ENCODE data around the gene NAALADL1. TPM values are rescaled to one million over a fixed set of nuclear protein-coding genes. Genes with fewer than 3 reads are reported as not detected.

The NAALADL1 gene
- total and polyA plus RNA-seq, 7 experiments from 2014 or later = 12.2 to 25.3 (median 18.8) TPM

GRCh38 chr11:65014726-65015227 is 43.6 kb downstream of the NAALADL1 start:
- peak in 3 of 9 donors; percentile 16 to 31 (median 27) for DNase-seq
- peak overlapping the region; percentile 86 to 93 (median 91) for H3K4me3 Mint-ChIP-seq
- peaks cover 4 to 9% of the 10 kb centered on the region in 2 donors for H3K4me1 ChIP-seq (ENCODE audit: control insufficient read depth in 2 of 2, insufficient read depth in 2 of 2, low read length in 2 of 2)
- ChIA-PET POLR2A (interaction anchor here (0.6 to 4.0 kb wide), 19 partner anchors 11 to 273 kb away, joined by 3 to 28 read pairs (median 3); partner anchors contain the start of genes FAU, MRPL49, PPP2R5B and SAC3D1), CTCF (interaction anchor here (0.5 to 2.7 kb wide), 17 partner anchors 9 to 204 kb away, joined by 3 to 10 read pairs (median 4); partner anchors contain the start of genes FAU, MRPL49, SNX15 and ZNHIT2)
- H3K9me3 Mint-ChIP-seq = no peaks in the 10 kb centered on the region
- H3K27me3 ChIP-seq (ENCODE audit: control insufficient read depth in 2 of 2, insufficient read depth in 2 of 2, low read length in 2 of 2) = no peaks in the 10 kb centered on the region
- H3K36me3 Mint-ChIP-seq = peaks cover 0 to 14% (median 10%) of the 10 kb centered on the region in 5 donors
- no peaks in the 10 kb centered on the region for H3K27me3 Mint-ChIP-seq
- no peak for ATAC-seq
- H3K27ac ChIP-seq (ENCODE audit: low read depth, low read length) = peak overlapping the region; percentile 84
- peaks cover 0 to 15% (median 0%) of the 10 kb centered on the region in 3 experiments for H3K36me3 ChIP-seq (ENCODE audit: control insufficient read depth in 2 of 3, insufficient read depth in 3 of 3, low read length in 3 of 3)
- H3K4me3 ChIP-seq (ENCODE audit: low read length) = peak overlapping the region; percentile 97
- intact Hi-C loops (cut with micrococcal nuclease) = loop anchor here (1.0 to 5.0 kb wide), 9 partner anchors 13 to 327 kb away; partner anchors contain the start of genes SNX15 (in 2 of the 2), ATG2A (in 1 of the 2), CDCA5 (in 1 of the 2) and PPP2R5B (in 1 of the 2)
- peak overlapping the region; percentile 80 to 97 (median 93) for H3K27ac Mint-ChIP-seq
- H3K9me3 ChIP-seq (ENCODE audit: control insufficient read depth in 2 of 3, low read length in 3 of 3) = no peaks in the 10 kb centered on the region
- H3K4me1 Mint-ChIP-seq = peaks cover 14 to 33% (median 29%) of the 10 kb centered on the region in 7 donors

- Mint-ChIP-seq H3K36me3 (peaks cover 0 to 12% (median 6%) of the 10 kb centered on the region in 5 donors), H3K27ac (peak within 1 kb of the TSS; percentile 89 to 99 (median 96)), H3K27me3 (no peaks in the 10 kb centered on the region), H3K4me1 (peaks cover 14 to 33% (median 29%) of the 10 kb centered on the region in 7 donors), H3K4me3 (peak within 1 kb of the TSS; percentile 90 to 95 (median 92)), H3K9me3 (no peaks in the 10 kb centered on the region)
- no peaks in the 10 kb centered on the region for H3K9me3 ChIP-seq (ENCODE audit: control insufficient read depth in 2 of 3, low read length in 3 of 3)
- H3K36me3 ChIP-seq (ENCODE audit: control insufficient read depth in 2 of 3, insufficient read depth in 3 of 3, low read length in 3 of 3) = peaks cover 0 to 11% (median 0%) of the 10 kb centered on the region in 3 experiments
- intact Hi-C loops (cut with micrococcal nuclease) = loop anchor here (1.0 to 5.0 kb wide), 17 partner anchors 13 to 327 kb away; partner anchors contain the start of genes ATG2A (in 2 of the 2), CDCA5 (in 2 of the 2), PPP2R5B (in 2 of the 2) and SAC3D1 (in 2 of the 2)
- ChIA-PET CTCF (interaction anchor here (0.6 to 2.7 kb wide), 17 partner anchors 10 to 318 kb away, joined by 3 to 10 read pairs (median 3); partner anchors contain the start of genes FAU, MRPL49, SNX15 and ZNHIT2), POLR2A (interaction anchor here (0.6 to 4.0 kb wide), 18 partner anchors 12 to 270 kb away, joined by 3 to 28 read pairs (median 3); partner anchors contain the start of genes CDCA5, FAU, MRPL49 and PPP2R5B)
- ATAC-seq (peak; percentile 88), DNase-seq (peak; percentile 73 to 88 (median 78))
- H3K4me1 ChIP-seq (ENCODE audit: control insufficient read depth in 2 of 2, insufficient read depth in 2 of 2, low read length in 2 of 2) = peaks cover 4 to 9% of the 10 kb centered on the region in 2 donors
- peak within 1 kb of the TSS; percentile 97 for H3K4me3 ChIP-seq (ENCODE audit: low read length)
- H3K27ac ChIP-seq (ENCODE audit: low read depth, low read length) = peak within 1 kb of the TSS; percentile 84
- H3K27me3 ChIP-seq (ENCODE audit: control insufficient read depth in 2 of 2, insufficient read depth in 2 of 2, low read length in 2 of 2) = no peaks in the 10 kb centered on the region
Measured at GRCh38 chr11:65013888-65014725, 44.2 kb downstream of the NAALADL1 start, which contains the start of gene ARL2. TSS of gene ARL2 (plus strand) at chr11:65014160. CDS start at chr11:65014208, 48 bp downstream.

DNA sequence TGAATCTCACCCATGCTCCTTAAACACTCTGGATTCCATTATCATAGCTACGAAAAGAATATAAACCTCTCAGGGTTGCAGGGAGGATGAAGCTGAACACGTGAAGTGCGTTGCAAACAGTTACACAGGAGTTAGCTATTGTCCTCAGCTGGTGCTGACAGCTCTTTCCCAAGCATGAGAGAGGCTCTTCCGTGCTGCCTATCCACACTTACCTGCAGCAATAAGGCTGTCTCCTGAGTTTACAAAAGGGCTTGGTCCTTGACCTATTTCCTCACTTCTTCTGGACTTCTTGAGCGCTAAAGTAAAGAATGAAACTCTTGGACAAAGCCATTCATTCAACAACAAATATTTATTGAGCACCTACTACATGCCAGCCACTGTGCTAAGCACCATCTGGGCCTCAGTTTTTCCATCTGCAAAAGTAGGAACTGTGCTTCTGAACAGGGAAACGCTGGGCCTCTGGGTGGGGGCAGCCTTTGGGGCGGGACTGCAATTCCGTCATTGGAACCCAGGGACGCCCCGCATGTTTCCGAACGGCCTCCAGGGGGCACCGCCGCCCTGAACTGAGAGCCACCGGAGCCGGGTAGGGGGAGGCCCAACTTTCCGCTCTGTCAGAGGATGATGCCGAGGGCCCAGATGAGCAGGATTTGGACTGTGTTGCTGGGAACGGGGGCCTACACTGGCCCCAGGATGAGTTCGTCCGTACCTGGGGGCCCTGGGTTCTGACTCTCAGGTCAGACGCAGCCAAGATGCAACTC is 45.0 kb downstream of the NAALADL1 start:
- Mint-ChIP-seq H3K4me3 (peak overlapping the region; percentile 90 to 95 (median 92)), H3K4me1 (peaks cover 14 to 33% (median 29%) of the 10 kb centered on the region in 7 donors), H3K36me3 (peaks cover 0 to 12% (median 6%) of the 10 kb centered on the region in 5 donors), H3K27me3 (no peaks in the 10 kb centered on the region), H3K9me3 (no peaks in the 10 kb centered on the region), H3K27ac (peak overlapping the region; percentile 89 to 99 (median 95))
- Histone ChIP-seq H3K4me1 (ENCODE audit: control insufficient read depth in 2 of 2, insufficient read depth in 2 of 2, low read length in 2 of 2) (peaks cover 4 to 9% of the 10 kb centered on the region in 2 donors), H3K9me3 (ENCODE audit: control insufficient read depth in 2 of 3, low read length in 3 of 3) (no peaks in the 10 kb centered on the region), H3K36me3 (ENCODE audit: control insufficient read depth in 2 of 3, insufficient read depth in 3 of 3, low read length in 3 of 3) (peaks cover 0 to 3% (median 0%) of the 10 kb centered on the region in 3 experiments), H3K4me3 (ENCODE audit: low read length) (peak overlapping the region; percentile 97), H3K27me3 (ENCODE audit: control insufficient read depth in 2 of 2, insufficient read depth in 2 of 2, low read length in 2 of 2) (no peaks in the 10 kb centered on the region), H3K27ac (ENCODE audit: low read depth, low read length) (peak overlapping the region; percentile 84)
- DNase-seq = peak; percentile 77 to 93 (median 90)
- intact Hi-C loops (cut with micrococcal nuclease) = loop anchor here (1.0 to 5.0 kb wide), 16 partner anchors 28 to 326 kb away; partner anchors contain the start of genes SAC3D1 (in 2 of the 2), VPS51 (in 2 of the 2), ATG2A (in 1 of the 2) and CAPN1 (in 1 of the 2)
- ChIA-PET CTCF (interaction anchor here (0.6 to 2.7 kb wide), 24 partner anchors 13 to 458 kb away, joined by 3 to 10 read pairs (median 4); partner anchors contain the start of genes FAU, MRPL49, SAC3D1 and SNX15), POLR2A (interaction anchor here (0.5 to 4.0 kb wide), 13 partner anchors 10 to 166 kb away, joined by 3 to 28 read pairs (median 5); partner anchors contain the start of genes CDCA5, FAU, MRPL49 and PPP2R5B)
- ATAC-seq = peak; percentile 94

DNA sequence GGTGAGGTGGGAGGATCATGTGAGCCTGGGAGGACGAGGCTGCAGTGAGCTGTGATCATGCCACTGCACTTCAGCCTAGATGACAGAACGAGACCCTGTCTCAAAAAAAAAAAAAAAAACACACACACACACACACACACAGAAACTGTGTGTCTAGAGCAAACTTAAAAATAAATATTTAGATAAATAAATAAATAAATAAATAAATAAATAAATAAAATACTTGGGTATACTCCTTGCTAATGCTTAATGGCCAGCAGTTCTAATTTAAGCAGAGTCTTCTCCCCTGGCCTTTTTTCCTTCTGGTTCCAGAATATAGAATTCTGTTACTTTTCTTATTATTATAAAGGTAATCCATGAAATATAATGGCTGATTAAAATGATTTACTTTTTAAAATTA is 49.5 kb downstream of the NAALADL1 start:
- CTCF ChIA-PET = no interaction called here

DNA sequence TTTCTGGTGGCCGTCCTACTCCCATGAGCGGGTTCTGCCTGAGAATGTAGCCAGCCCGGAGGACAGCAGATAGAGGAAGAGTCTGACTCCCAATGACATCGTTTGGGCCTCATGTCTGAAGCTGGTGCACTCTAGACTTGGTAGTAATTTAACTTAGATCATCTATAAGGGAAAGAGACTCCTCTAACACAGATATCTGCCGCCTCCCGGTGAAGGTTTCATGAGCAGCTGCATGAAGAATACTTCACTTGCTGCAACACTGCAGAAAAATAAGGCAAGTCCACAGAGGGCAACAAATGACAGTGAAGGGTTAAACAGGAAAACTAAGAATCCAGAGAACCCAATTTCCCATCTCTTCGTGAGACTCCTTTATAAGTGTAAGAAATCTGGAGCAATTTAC is 50.3 kb downstream of the NAALADL1 start:
- Mint-ChIP-seq H3K4me1 (peaks cover 0 to 3% (median 1%) of the 10 kb centered on the region in 7 donors), H3K36me3 (no peaks in the 10 kb centered on the region), H3K27me3 (no peaks in the 10 kb centered on the region), H3K4me3 (no peak overlapping the region), H3K27ac (no peak overlapping the region), H3K9me3 (no peaks in the 10 kb centered on the region)
- ChIA-PET POLR2A (interaction anchor here (0.6 kb wide), 1 partner anchor 124 kb away, joined by 9 read pairs; no protein-coding TSS in a partner anchor), CTCF (no interaction called here)
- H3K4me1 ChIP-seq (ENCODE audit: control insufficient read depth in 2 of 2, insufficient read depth in 2 of 2, low read length in 2 of 2) = peaks cover 0 to under 1% of the 10 kb centered on the region in 2 donors
- no peak for ATAC-seq
- H3K27me3 ChIP-seq (ENCODE audit: control insufficient read depth in 2 of 2, insufficient read depth in 2 of 2, low read length in 2 of 2) = no peaks in the 10 kb centered on the region
- no peaks in the 10 kb centered on the region for H3K36me3 ChIP-seq (ENCODE audit: control insufficient read depth in 2 of 3, insufficient read depth in 3 of 3, low read length in 3 of 3)
- no peaks in the 10 kb centered on the region for H3K9me3 ChIP-seq (ENCODE audit: control insufficient read depth in 2 of 3, low read length in 3 of 3)
- no peak for DNase-seq
- no peak overlapping the region for H3K4me3 ChIP-seq (ENCODE audit: low read length)
- no peak overlapping the region for H3K27ac ChIP-seq (ENCODE audit: low read depth, low read length)
- intact Hi-C loops (cut with micrococcal nuclease) = no loop called here

More for the DNA sequence above, 49.5 kb downstream of the NAALADL1 start:
- Histone ChIP-seq H3K9me3 (ENCODE audit: control insufficient read depth in 2 of 3, low read length in 3 of 3) (no peaks in the 10 kb centered on the region), H3K27me3 (ENCODE audit: control insufficient read depth in 2 of 2, insufficient read depth in 2 of 2, low read length in 2 of 2) (no peaks in the 10 kb centered on the region), H3K4me1 (ENCODE audit: control insufficient read depth in 2 of 2, insufficient read depth in 2 of 2, low read length in 2 of 2) (peaks cover 4 to 5% of the 10 kb centered on the region in 2 donors), H3K27ac (ENCODE audit: low read depth, low read length) (no peak overlapping the region), H3K36me3 (ENCODE audit: control insufficient read depth in 2 of 3, insufficient read depth in 3 of 3, low read length in 3 of 3) (no peaks in the 10 kb centered on the region), H3K4me3 (ENCODE audit: low read length) (no peak overlapping the region)
- Mint-ChIP-seq H3K4me3 (no peak overlapping the region), H3K9me3 (no peaks in the 10 kb centered on the region), H3K27me3 (no peaks in the 10 kb centered on the region), H3K36me3 (no peaks in the 10 kb centered on the region), H3K4me1 (peaks cover 0 to 9% (median 8%) of the 10 kb centered on the region in 7 donors), H3K27ac (no peak overlapping the region)
- intact Hi-C loops (cut with micrococcal nuclease) = no loop called here
- DNase-seq (no peak), ATAC-seq (no peak)
- POLR2A ChIA-PET = interaction anchor here (0.6 kb wide), 1 partner anchor 123 kb away, joined by 9 read pairs; no protein-coding TSS in a partner anchor
